Spleen (tissue), 11 donors: ENCODE measurements around the gene SPATA2. TPM values are rescaled to one million over a fixed set of nuclear protein-coding genes. Genes with fewer than 3 reads are reported as not detected.
A peak's percentile ranks its signal among the peaks of the same experiment; 100 is the strongest.

ENCODE experiments used
- DNase-seq: peaks from one replicate; pipeline ENCODE4 v3.0.0-alpha.2; 2020
- H3K27ac ChIP-seq, 8 donors: fragments of 200-600 bp; sonication (generic) in 7 of 8; 1 replicate in 4 of 8; 2 replicates in 4 of 8; pipeline versions ENCODE4 v1.5.0 to v1.8.0; 2016 to 2021; ENCODE audit warnings: inconsistent platforms in 4 of 8, mild to moderate bottlenecking in 4 of 8, moderate library complexity in 1 of 8
- H3K27me3 ChIP-seq, 7 donors: fragments of 200-600 bp; sonication (generic) in 6 of 7; replicated peaks in 1 of 7; 1 replicate in 4 of 7; 2 replicates in 3 of 7; pipeline versions ENCODE4 v1.5.0 to v1.8.0; 2016 to 2021; ENCODE audit warnings: inconsistent platforms in 3 of 7, mild to moderate bottlenecking in 1 of 7
- H3K36me3 ChIP-seq, 6 donors: fragments of 200-600 bp; sonication (generic) in 5 of 6; 1 replicate in 4 of 6; 2 replicates in 2 of 6; pipeline versions ENCODE4 v1.5.0 to v1.8.0; 2016 to 2021; ENCODE audit warnings: inconsistent platforms in 2 of 6
- H3K4me1 ChIP-seq, 6 donors: fragments of 200-600 bp; sonication (generic) in 5 of 6; 1 replicate in 3 of 6; 2 replicates in 3 of 6; pipeline versions ENCODE4 v1.5.0 to v1.8.0; 2016 to 2021; ENCODE audit warnings: inconsistent platforms in 3 of 6
- H3K4me3 ChIP-seq, 8 donors: fragments of 200-600 bp; sonication (generic) in 7 of 8; 1 replicate in 4 of 8; 2 replicates in 4 of 8; pipeline versions ENCODE4 v1.5.0 to v1.8.0; 2016 to 2021; ENCODE audit warnings: inconsistent platforms in 4 of 8, mild to moderate bottlenecking in 4 of 8, moderate library complexity in 2 of 8
- H3K9me3 ChIP-seq, 8 donors: fragments of 200-600 bp; sonication (generic) in 7 of 8; 1 replicate in 4 of 8; 2 replicates in 4 of 8; pipeline versions ENCODE4 v1.5.0 to v1.8.0; 2016 to 2021; ENCODE audit warnings: inconsistent platforms in 4 of 8
- CTCF ChIP-seq, 11 experiments: fragments of 200-600 bp in 7 of 11; fragments of 450-650 bp in 4 of 11; sonication (generic) in 4 of 11; IDR thresholded peaks in 8 of 11; conservative IDR thresholded peaks in 3 of 11; 1 replicate in 7 of 11; 2 replicates in 4 of 11; pipeline versions ENCODE4 v1.4.0 to v1.8.0; 2016 to 2021; ENCODE audit warnings: antibody characterized with exemption in 11 of 11, inconsistent platforms in 4 of 11, mild to moderate bottlenecking in 1 of 11
- POLR2A ChIP-seq, 3 donors: fragments of 450-650 bp; IDR thresholded peaks; one replicate each; pipeline ENCODE4 v1.5.1; 2017; ENCODE audit warnings: antibody characterized with exemption in 3 of 3, mild to moderate bottlenecking in 1 of 3
- POLR2AphosphoS5 ChIP-seq, 3 donors: sonication (generic); formaldehyde crosslinking; IDR thresholded peaks; one replicate each; pipeline ENCODE4 v1.5.1; 2017; ENCODE audit warnings: antibody characterized with exemption in 3 of 3
- WGBS, 5 donors: extraction: QIAGEN DNeasy Blood & Tissue Kit in 3 of 5; methylation state at CpG; one replicate each; pipeline versions ENCODE4 v1.1.5 to v1.1.7; 2013 to 2018; 5-methylcytosine and 5-hydroxymethylcytosine counted together
- intact Hi-C: fragments of 100-400 bp; cut with DNase I; formaldehyde crosslinking; loops from one replicate; pipeline ENCODE4 v1.15.0; 2023; ENCODE audit warnings: low total_unique reads
- polyA plus RNA-seq, 3 donors: library from polyadenylated mRNA; stranded (reverse); fragments of 200-250 nt; gene quantifications; one replicate each; pipeline ENCODE4 v1.2.1, GENCODE V29; 2013
- total RNA-seq, 7 donors: library from RNA; depleted of rRNA in 3 of 7; stranded (reverse); fragments of >200 nt in 3 of 7; fragmentation: NEBNext Ultra II Directional in 4 of 7; extraction: Animal tissue kit (Norgen Biotek cat#: 25700) in 4 of 7; gene quantifications; one replicate each; pipeline versions ENCODE4 v1.1.0 to v1.2.1, GENCODE V29; 2016 to 2021
- donor health status: healthy with polysubstance abuse.
- donor health status: DM: no; HTN: no; CAD: no; lungs with moderate emphysema.
- donor health status: DM: no; HTN: no; CAD: no.
- donor health status: Bipolar disorder and iron deficiency.
- donor health status: healthy.
- donor health status: DM: no; HTN: no; CAD: no.
- donor health status: DM: yes; HTN: yes; CAD: no.

Gene SPATA2
- total and polyA plus RNA-seq, 10 donors: 2.9 to 33.2 (median 13.7) TPM

GRCh38 chr20:49893242-49894072 is 21.9 kb downstream of the SPATA2 start:
- peak overlapping the region in 1 of 8 donors; percentile 2 for H3K4me3 ChIP-seq
- peak; percentile 42 for DNase-seq
- WGBS, 5 donors: 64 to 75% (median 68%) methylated on average over 12 of the region's 12 CpGs

GRCh38 chr20:49892817-49893216 is 22.5 kb downstream of the SPATA2 start:
- peak; percentile 64 for DNase-seq
- no peaks in the 10 kb centered on the region for H3K27me3 ChIP-seq
- peak overlapping the region in 7 of 8 donors; percentile 18 to 93 (median 80) for H3K27ac ChIP-seq
- TF ChIP-seq CTCF (IDR thresholded peaks at IDR 0.05 in 8 of 11, conservative IDR thresholded peaks at IDR 0.05 in 3 of 11) (no peak), POLR2AphosphoS5 (IDR thresholded peaks at IDR 0.05) (peak in 2 of 3 donors; percentile 35 to 36), POLR2A (IDR thresholded peaks at IDR 0.05) (no peak)
- intact Hi-C loops: no loop called here
- no peaks in the 10 kb centered on the region for H3K9me3 ChIP-seq
- H3K4me3 ChIP-seq: no peak overlapping the region
- peaks cover 0 to 27% (median 3%) of the 10 kb centered on the region in 6 donors for H3K36me3 ChIP-seq
- 52 to 69% (median 63%) methylated on average over 6 to 11 of the region's 11 CpGs for WGBS, 5 donors
- H3K4me1 ChIP-seq: peaks cover 30 to 92% (median 75%) of the 10 kb centered on the region in 6 donors

More at GRCh38 chr20:49893242-49894072, 21.9 kb downstream of the SPATA2 start:
- H3K9me3 ChIP-seq: no peaks in the 10 kb centered on the region
- peak overlapping the region in 6 of 8 donors; percentile 51 to 93 (median 81) for H3K27ac ChIP-seq
- intact Hi-C loops: no loop called here
- peaks cover 25 to 85% (median 69%) of the 10 kb centered on the region in 6 donors for H3K4me1 ChIP-seq
- no peaks in the 10 kb centered on the region for H3K27me3 ChIP-seq
- TF ChIP-seq CTCF (IDR thresholded peaks at IDR 0.05 in 8 of 11, conservative IDR thresholded peaks at IDR 0.05 in 3 of 11) (no peak), POLR2A (IDR thresholded peaks at IDR 0.05) (no peak), POLR2AphosphoS5 (IDR thresholded peaks at IDR 0.05) (no peak)
- peaks cover 0 to 21% (median 0%) of the 10 kb centered on the region in 6 donors for H3K36me3 ChIP-seq

GRCh38 chr20:49892260-49892659 is 23.1 kb downstream of the SPATA2 start:
- Histone ChIP-seq H3K27me3 (no peaks in the 10 kb centered on the region), H3K36me3 (peaks cover 0 to 33% (median 6%) of the 10 kb centered on the region in 6 donors), H3K4me3 (no peak overlapping the region), H3K27ac (peak overlapping the region in 7 of 8 donors; percentile 18 to 93 (median 80)), H3K9me3 (no peaks in the 10 kb centered on the region), H3K4me1 (peaks cover 33 to 97% (median 78%) of the 10 kb centered on the region in 6 donors)
- DNase-seq: peak; percentile 81
- intact Hi-C loops: no loop called here
- WGBS, 5 donors: 40 to 78% (median 54%) methylated on average over 7 to 9 of the region's 9 CpGs
- no peak for TF ChIP-seq POLR2A (IDR thresholded peaks at IDR 0.05)
- peak in 2 of 3 donors; percentile 30 to 61 for TF ChIP-seq POLR2AphosphoS5 (IDR thresholded peaks at IDR 0.05)

GRCh38 chr20:49891476-49892110 is 23.7 kb downstream of the SPATA2 start:
- peak; percentile 58 for DNase-seq
- TF ChIP-seq POLR2AphosphoS5 (IDR thresholded peaks at IDR 0.05): no peak
- WGBS, 5 donors: 86 to 90% (median 87%) methylated on average over 13 of the region's 13 CpGs
- intact Hi-C loops: no loop called here
- H3K4me3 ChIP-seq: no peak overlapping the region
- no peaks in the 10 kb centered on the region for H3K9me3 ChIP-seq
- peaks cover 33 to 98% (median 82%) of the 10 kb centered on the region in 6 donors for H3K4me1 ChIP-seq
- H3K36me3 ChIP-seq: peaks cover 0 to 40% (median 9%) of the 10 kb centered on the region in 6 donors
- H3K27me3 ChIP-seq: no peaks in the 10 kb centered on the region
- H3K27ac ChIP-seq: peak overlapping the region in 7 of 8 donors; percentile 23 to 93 (median 82)
